ENCODE measurements around the gene HOXC13. TPM values are rescaled to one million over a fixed set of nuclear protein-coding genes. Genes with fewer than 3 reads are reported as not detected.

The HOXC13 gene
- total RNA-seq, 2 donors from 2014 or later, result 0.34 to 1.2 TPM

DNA sequence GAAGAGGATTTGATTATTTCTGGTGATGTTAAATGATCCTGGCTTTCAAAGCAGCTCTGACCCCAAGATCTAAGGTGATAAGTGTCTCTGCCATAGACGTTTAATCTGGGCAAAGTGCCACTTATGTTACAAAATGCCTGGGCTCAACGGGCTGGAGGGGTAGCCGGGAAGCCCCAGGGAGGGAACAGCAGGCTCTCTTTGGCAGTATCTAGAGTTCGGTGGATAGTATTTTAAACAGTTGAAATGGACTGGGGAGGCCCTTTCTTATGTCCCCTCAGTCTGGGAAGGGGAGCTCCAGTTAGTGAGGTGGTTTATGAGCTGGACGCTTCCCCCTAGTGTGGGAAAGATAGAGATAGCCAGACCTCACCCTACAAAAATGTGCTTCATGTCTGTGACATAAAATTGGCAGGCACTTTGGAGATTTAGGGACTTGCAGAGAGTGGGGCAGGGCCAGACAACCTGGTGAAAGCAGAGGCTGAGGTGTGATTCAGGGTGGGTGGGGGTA lies 28.8 kb downstream of the HOXC13 start:
- H3K9me3 ChIP-seq, result no peaks in the 10 kb centered on the region
- H3K4me3 ChIP-seq, result no peak overlapping the region
- 32% methylated on average over 5 of the region's 5 CpGs for WGBS
- no peak for DNase-seq (ENCODE audit: low spot score)
- H3K27ac ChIP-seq, result no peak overlapping the region
- H3K27me3 ChIP-seq (replicated peaks; ENCODE audit: insufficient read depth), result peaks cover 60% of the 10 kb centered on the region
- H3K36me3 ChIP-seq, result no peaks in the 10 kb centered on the region
- TF ChIP-seq POLR2A (IDR thresholded peaks at IDR 0.05), result no peak
- no peak for TF ChIP-seq POLR2AphosphoS5 (IDR thresholded peaks at IDR 0.05)
- TF ChIP-seq, protein P1, sequence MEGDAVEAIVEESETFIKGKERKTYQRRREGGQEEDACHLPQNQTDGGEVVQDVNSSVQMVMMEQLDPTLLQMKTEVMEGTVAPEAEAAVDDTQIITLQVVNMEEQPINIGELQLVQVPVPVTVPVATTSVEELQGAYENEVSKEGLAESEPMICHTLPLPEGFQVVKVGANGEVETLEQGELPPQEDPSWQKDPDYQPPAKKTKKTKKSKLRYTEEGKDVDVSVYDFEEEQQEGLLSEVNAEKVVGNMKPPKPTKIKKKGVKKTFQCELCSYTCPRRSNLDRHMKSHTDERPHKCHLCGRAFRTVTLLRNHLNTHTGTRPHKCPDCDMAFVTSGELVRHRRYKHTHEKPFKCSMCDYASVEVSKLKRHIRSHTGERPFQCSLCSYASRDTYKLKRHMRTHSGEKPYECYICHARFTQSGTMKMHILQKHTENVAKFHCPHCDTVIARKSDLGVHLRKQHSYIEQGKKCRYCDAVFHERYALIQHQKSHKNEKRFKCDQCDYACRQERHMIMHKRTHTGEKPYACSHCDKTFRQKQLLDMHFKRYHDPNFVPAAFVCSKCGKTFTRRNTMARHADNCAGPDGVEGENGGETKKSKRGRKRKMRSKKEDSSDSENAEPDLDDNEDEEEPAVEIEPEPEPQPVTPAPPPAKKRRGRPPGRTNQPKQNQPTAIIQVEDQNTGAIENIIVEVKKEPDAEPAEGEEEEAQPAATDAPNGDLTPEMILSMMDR (IDR thresholded peaks at IDR 0.05), result no peak
- H3K4me1 ChIP-seq (replicated peaks), result no peaks in the 10 kb centered on the region
- intact Hi-C loops (cut with DNase I), result no loop called here

DNA sequence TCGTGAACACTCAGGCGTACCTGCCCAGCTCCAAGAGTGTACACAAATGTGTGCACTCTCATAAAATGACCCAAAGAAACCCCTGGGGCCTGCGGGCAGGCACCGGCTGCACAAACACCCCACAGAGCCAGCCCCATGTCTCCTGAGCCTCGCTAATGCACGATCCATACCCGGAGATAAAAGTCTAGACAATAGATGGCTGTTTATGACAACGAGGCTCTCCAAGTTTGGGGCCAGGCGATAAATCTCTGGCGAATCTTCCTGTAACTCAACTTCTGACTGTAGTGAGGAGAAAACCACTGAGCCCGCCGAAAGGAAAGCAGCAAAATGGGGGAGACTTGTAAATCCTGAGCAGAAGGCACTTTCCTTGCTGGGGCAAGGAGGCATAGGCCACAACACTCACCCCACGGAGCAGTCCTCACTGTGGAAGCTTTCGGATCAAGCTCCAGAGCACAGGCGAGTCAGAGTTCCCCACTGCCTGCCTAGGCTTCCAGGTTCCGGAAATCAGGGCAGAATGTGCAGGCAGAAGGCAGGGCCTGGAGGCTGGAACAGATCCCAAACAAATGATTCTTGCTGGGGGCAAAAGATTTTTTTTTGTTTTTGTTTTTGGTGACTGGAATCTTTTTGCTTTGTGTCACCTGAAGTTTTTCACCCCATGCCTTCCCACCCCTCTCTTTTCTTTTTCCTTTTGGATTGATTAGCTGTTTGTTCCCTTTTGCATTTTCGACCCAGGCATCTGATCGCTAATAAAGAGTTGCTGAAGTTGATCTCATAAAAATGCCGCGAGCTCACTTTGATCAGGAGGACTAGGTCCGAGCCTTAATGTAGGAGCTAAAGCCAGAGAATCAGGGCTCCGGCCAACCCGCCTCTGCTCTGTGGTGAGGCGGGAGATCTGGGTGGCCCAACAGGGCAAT lies 29.8 kb downstream of the HOXC13 start:
- H3K4me3 ChIP-seq, result no peak overlapping the region
- no peaks in the 10 kb centered on the region for H3K4me1 ChIP-seq (replicated peaks)
- peaks cover 60% of the 10 kb centered on the region for H3K27me3 ChIP-seq (replicated peaks; ENCODE audit: insufficient read depth)
- no peak for TF ChIP-seq POLR2A (IDR thresholded peaks at IDR 0.05)
- TF ChIP-seq, protein P1 (IDR thresholded peaks at IDR 0.05), result no peak
- TF ChIP-seq POLR2AphosphoS5 (IDR thresholded peaks at IDR 0.05), result no peak
- intact Hi-C loops (cut with DNase I), result no loop called here
- no peak for DNase-seq (ENCODE audit: low spot score)
- no peaks in the 10 kb centered on the region for H3K36me3 ChIP-seq
- 29% methylated on average over 24 of the region's 24 CpGs for WGBS
- H3K27ac ChIP-seq, result no peak overlapping the region
- H3K9me3 ChIP-seq, result no peaks in the 10 kb centered on the region

DNA sequence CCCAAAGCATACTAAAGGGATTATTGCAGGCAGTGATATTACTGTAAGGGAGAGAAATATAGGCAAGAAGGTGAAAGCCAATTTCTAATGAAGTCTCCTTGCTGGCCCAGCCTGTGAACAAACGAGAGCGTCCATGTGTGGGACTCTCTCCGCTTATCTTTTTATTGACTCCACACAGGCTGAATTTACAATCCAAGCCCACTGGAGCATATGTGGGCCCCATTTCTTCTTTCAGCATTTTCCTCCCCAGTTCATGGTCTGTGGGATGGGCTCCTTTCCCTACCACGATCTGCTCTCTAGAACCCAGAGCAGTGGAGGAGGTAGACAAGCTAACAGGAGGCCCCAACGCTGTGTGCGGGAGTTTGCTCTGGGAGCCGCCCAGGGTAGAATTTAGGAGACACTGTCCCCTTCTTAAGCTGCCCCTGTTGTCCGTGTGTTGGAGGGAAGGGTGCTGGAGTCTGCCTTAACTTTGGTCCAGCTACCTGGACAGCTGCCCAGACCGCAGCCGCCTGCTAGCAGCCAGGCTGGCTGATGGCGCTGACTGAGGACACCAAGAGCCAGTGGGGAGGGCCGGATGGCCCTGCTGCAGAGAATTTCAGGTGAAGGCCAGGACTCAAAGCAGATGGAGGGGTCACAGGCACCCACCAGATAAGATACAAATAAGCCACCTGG lies 31.1 kb downstream of the HOXC13 start:
- Histone ChIP-seq H3K4me1 (replicated peaks) (no peaks in the 10 kb centered on the region), H3K36me3 (no peaks in the 10 kb centered on the region), H3K27ac (no peak overlapping the region), H3K27me3 (replicated peaks; ENCODE audit: insufficient read depth) (peaks cover 54% of the 10 kb centered on the region), H3K9me3 (no peaks in the 10 kb centered on the region), H3K4me3 (no peak overlapping the region)
- TF ChIP-seq, protein P1 (IDR thresholded peaks at IDR 0.05), result no peak
- TF ChIP-seq POLR2AphosphoS5 (IDR thresholded peaks at IDR 0.05) (no peak), POLR2A (IDR thresholded peaks at IDR 0.05) (no peak)
- WGBS, result 48% methylated on average over 12 of the region's 12 CpGs
- DNase-seq (ENCODE audit: low spot score), result no peak
- intact Hi-C loops (cut with DNase I), result no loop called here

DNA sequence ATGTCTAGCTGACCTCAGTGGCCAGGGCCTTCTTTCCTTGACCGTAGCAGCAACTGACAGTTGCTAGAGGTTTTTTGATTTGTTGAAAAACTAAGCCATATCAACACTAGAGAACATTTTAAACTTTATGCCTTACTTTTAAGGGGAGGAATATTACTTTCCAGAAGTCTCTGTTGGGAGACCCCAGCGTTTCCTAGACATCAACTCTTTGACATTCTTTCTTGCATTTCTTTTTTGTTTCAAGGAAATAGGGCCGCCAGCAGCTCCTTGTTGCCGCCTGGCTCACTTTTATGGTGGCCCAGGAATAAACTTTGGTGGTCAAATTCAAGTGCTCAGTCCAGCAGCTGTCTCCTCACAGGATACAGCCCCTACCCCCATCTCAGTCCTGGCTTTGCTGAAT lies 31.8 kb downstream of the HOXC13 start:
- no peak overlapping the region for H3K27ac ChIP-seq
- H3K9me3 ChIP-seq, result no peaks in the 10 kb centered on the region
- DNase-seq (ENCODE audit: low spot score), result no peak
- TF ChIP-seq, protein P1 (IDR thresholded peaks at IDR 0.05), result no peak
- TF ChIP-seq POLR2AphosphoS5 (IDR thresholded peaks at IDR 0.05), result no peak
- no peak for TF ChIP-seq POLR2A (IDR thresholded peaks at IDR 0.05)
- intact Hi-C loops (cut with DNase I), result no loop called here
- peaks cover 59% of the 10 kb centered on the region for H3K27me3 ChIP-seq (replicated peaks; ENCODE audit: insufficient read depth)
- 71% methylated on average over 4 of the region's 4 CpGs for WGBS
- H3K4me3 ChIP-seq, result no peak overlapping the region
- H3K4me1 ChIP-seq (replicated peaks), result no peaks in the 10 kb centered on the region
- no peaks in the 10 kb centered on the region for H3K36me3 ChIP-seq

All from prostate gland (tissue), 2 donors.